Neural cell (in vitro differentiated cells): ENCODE results near the gene ICOSLG.
"Not testable (repeated sequence)": the region's sequence is repeated elsewhere in the genome, so short reads cannot be mapped to it uniquely, and the experiment has no call there.

Source experiments
- CTCF ChIP-seq: fragments of 450-650 bp; IDR thresholded peaks from 2 replicates; pipeline ENCODE4 v1.5.1; 2014; ENCODE audit warnings: antibody characterized with exemption, mild to moderate bottlenecking, moderate library complexity; ENCODE audit not compliant: poor library complexity, severe bottlenecking
- EZH2 ChIP-seq: fragments of 200-600, 300-800 bp; shearing (Covaris generic), sonication (generic); IDR thresholded peaks from 2 replicates; pipeline ENCODE4 v1.6.1; 2014; ENCODE audit warnings: antibody characterized with exemption, low read length, borderline replicate concordance, mild to moderate bottlenecking; ENCODE audit not compliant: insufficient read depth, poor library complexity, severe bottlenecking
- POLR2AphosphoS5 ChIP-seq: IDR thresholded peaks from 2 replicates; pipeline ENCODE4 v1.6.1; 2012
- RAD21 ChIP-seq: fragments of 450-650 bp; conservative IDR thresholded peaks from 2 replicates; pipeline ENCODE4 v1.6.1; 2014; ENCODE audit warnings: antibody characterized with exemption, mild to moderate bottlenecking, moderate library complexity
- SMC3 ChIP-seq: fragments of 450-650 bp; conservative IDR thresholded peaks from 2 replicates; pipeline ENCODE4 v1.6.1; 2014; ENCODE audit warnings: antibody characterized with exemption, mild to moderate bottlenecking, moderate library complexity; ENCODE audit not compliant: poor library complexity
- TAF1 ChIP-seq: IDR thresholded peaks from 2 replicates; pipeline ENCODE4 v1.6.1; 2012; ENCODE audit warnings: low read depth

- TF ChIP-seq CTCF, EZH2, RAD21, TAF1, POLR2AphosphoS5, SMC3: not testable (repeated sequence)
Observed at GRCh38 chr21:44197156-44197516, 43.6 kb downstream of the ICOSLG start.
